PC-9 (cell line): Measurements from ENCODE around the gene HSPA2.

Experiments
- CTCF ChIP-seq: fragments of 200-600 bp; sonication (generic); conservative IDR thresholded peaks from 2 replicates; pipeline ENCODE4 v1.6.1; 2017; ENCODE audit warnings: mixed run types, antibody characterized with exemption, mild to moderate bottlenecking, moderate library complexity
- EZH2 ChIP-seq: fragments of 200-600 bp; sonication (generic); IDR thresholded peaks from 2 replicates; pipeline ENCODE4 v1.8.0; 2017; ENCODE audit warnings: antibody characterized with exemption, low read depth

GRCh38 chr14:64507376-64508156, 33.0 kb upstream of the HSPA2 start:
- no peak for TF ChIP-seq CTCF
- TF ChIP-seq EZH2: no peak
